Heart left ventricle (tissue), 13 donors: Measurements from ENCODE around the gene SRI.

ENCODE experiments used
- CTCF ChIP-seq, 12 donors: fragments of 200-600 bp; sonication (generic) in 4 of 12; IDR thresholded peaks; one replicate each; pipeline versions ENCODE4 v1.5.0 to v1.8.0; 2018 to 2022; ENCODE audit warnings: antibody characterized with exemption in 12 of 12, mild to moderate bottlenecking in 5 of 12
- POLR2A ChIP-seq, 2 donors: fragments of 450-650 bp; IDR thresholded peaks; one replicate each; pipeline ENCODE4 v1.6.1; 2017; ENCODE audit warnings: antibody characterized with exemption in 2 of 2, mild to moderate bottlenecking in 2 of 2, moderate library complexity in 2 of 2
- donor health status: ischemic (EF 13 %, LVEDD 7.1; RV severe dilation, severe dysfunction).
- donor health status: DM: no; HTN: yes; CAD: no.
- donor health status: DM: no; HTN: no; CAD: no.
- donor health status: ischemic (EF 25% LVEDD 6.9; RV normal size, moderate dysfunction).
- donor health status: ischemic (EF 25% LVEDD 5.7; RV mildly dilated, moderate dysfunction).
- donor health status: ischemic (EF 35%, LVEDD 5.7; RV mildly dilated, moderate dysfunction).
- donor health status: nonischemic (EF 11% LVEDD 7.7; RV severe dilation, severe dysfunction).
- donor health status: DM: yes; HTN: yes; CAD: no.
- donor health status: PGD.
- donor health status: ischemic (EF 29% LVEDD 5.4; RV normal size, mild dysfunction).
- donor health status: nonischemic (EF 23%, LVEDD 6.1; RV moderate dilation, normal function).

GRCh38 chr7:88183051-88183450 lies 36.8 kb downstream of the SRI start:
- TF ChIP-seq CTCF (IDR thresholded peaks at IDR 0.05) = no peak
- no peak for TF ChIP-seq POLR2A (IDR thresholded peaks at IDR 0.05)
